Measurements from ENCODE around the gene NHSL2. TPM values are rescaled to one million over a fixed set of nuclear protein-coding genes. Genes with fewer than 3 reads are reported as not detected.

Gene NHSL2
- total RNA-seq, 4 donors from 2014 or later: 1.6 to 6.0 (median 3.6) TPM

GRCh38 chrX:72020204-72020603 lies 109.6 kb downstream of the NHSL2 start:
- Histone ChIP-seq H3K27ac (peak overlapping the region; percentile 28 to 67 (median 54)), H3K36me3 (no peaks in the 10 kb centered on the region), H3K9me3 (no peaks in the 10 kb centered on the region), H3K4me3 (no peak overlapping the region), H3K4me1 (peaks cover 0 to 9% (median 2%) of the 10 kb centered on the region in 4 donors), H3K27me3 (no peaks in the 10 kb centered on the region)
- in situ Hi-C loops (cut with MboI; ENCODE audit: low pct_ligation_motif_present in 1 of 4, low pct_unique_long_range_greater_than_20kb in 1 of 4, low sequenced_read_pairs in 3 of 4) (loop anchor here in 2 of 4 donors (10.0 to 25.0 kb wide), 2 partner anchors 105 to 117 kb away; partner anchors contain the start of gene RTL5 (in 1 of the 2)), intact Hi-C loops (cut with DNase I; ENCODE audit: low total_unique reads) (no loop called here)
- DNase-seq: no peak
- TF ChIP-seq POLR2AphosphoS5 (IDR thresholded peaks at IDR 0.05) (no peak), POLR2A (IDR thresholded peaks at IDR 0.05) (no peak), EP300 (IDR thresholded peaks at IDR 0.05; ENCODE audit: low read depth) (no peak)
- TF ChIP-seq, protein P1, sequence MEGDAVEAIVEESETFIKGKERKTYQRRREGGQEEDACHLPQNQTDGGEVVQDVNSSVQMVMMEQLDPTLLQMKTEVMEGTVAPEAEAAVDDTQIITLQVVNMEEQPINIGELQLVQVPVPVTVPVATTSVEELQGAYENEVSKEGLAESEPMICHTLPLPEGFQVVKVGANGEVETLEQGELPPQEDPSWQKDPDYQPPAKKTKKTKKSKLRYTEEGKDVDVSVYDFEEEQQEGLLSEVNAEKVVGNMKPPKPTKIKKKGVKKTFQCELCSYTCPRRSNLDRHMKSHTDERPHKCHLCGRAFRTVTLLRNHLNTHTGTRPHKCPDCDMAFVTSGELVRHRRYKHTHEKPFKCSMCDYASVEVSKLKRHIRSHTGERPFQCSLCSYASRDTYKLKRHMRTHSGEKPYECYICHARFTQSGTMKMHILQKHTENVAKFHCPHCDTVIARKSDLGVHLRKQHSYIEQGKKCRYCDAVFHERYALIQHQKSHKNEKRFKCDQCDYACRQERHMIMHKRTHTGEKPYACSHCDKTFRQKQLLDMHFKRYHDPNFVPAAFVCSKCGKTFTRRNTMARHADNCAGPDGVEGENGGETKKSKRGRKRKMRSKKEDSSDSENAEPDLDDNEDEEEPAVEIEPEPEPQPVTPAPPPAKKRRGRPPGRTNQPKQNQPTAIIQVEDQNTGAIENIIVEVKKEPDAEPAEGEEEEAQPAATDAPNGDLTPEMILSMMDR (IDR thresholded peaks at IDR 0.05): no peak
- WGBS, 2 donors (ENCODE audit: low coverage in 1 of 2): 43 to 53% methylated on average over 3 of the region's 3 CpGs

- peaks cover 0 to 9% (median 2%) of the 10 kb centered on the region in 4 donors for H3K4me1 ChIP-seq
- no peak for TF ChIP-seq POLR2AphosphoS5 (IDR thresholded peaks at IDR 0.05)
- TF ChIP-seq POLR2A (IDR thresholded peaks at IDR 0.05): no peak
- no peak for TF ChIP-seq EP300 (IDR thresholded peaks at IDR 0.05; ENCODE audit: low read depth)
- TF ChIP-seq, protein P1 (IDR thresholded peaks at IDR 0.05): no peak
- intact Hi-C loops (cut with DNase I; ENCODE audit: low total_unique reads) (no loop called here), in situ Hi-C loops (cut with MboI; ENCODE audit: low pct_ligation_motif_present in 1 of 4, low pct_unique_long_range_greater_than_20kb in 1 of 4, low sequenced_read_pairs in 3 of 4) (loop anchor here in 2 of 4 donors (10.0 to 25.0 kb wide), 2 partner anchors 104 to 117 kb away; partner anchors contain the start of gene RTL5 (in 1 of the 2))
- H3K27ac ChIP-seq: peak overlapping the region; percentile 28 to 67 (median 54)
- no peaks in the 10 kb centered on the region for H3K9me3 ChIP-seq
- no peaks in the 10 kb centered on the region for H3K36me3 ChIP-seq
- no peak overlapping the region for H3K4me3 ChIP-seq
- no peak for DNase-seq
- no peaks in the 10 kb centered on the region for H3K27me3 ChIP-seq
- 82% methylated on average over 3 of the region's 3 CpGs; no CpG with 5 or more reads in 1 of the 2 donors for WGBS, 2 donors (ENCODE audit: low coverage in 1 of 2)
These were observed 110.1 kb downstream of the NHSL2 start for GRCh38 chrX:72020788-72021187.

GRCh38 chrX:72021975-72022374 lies 111.3 kb downstream of the NHSL2 start:
- H3K36me3 ChIP-seq: no peaks in the 10 kb centered on the region
- H3K27me3 ChIP-seq: no peaks in the 10 kb centered on the region
- DNase-seq: no peak
- in situ Hi-C loops (cut with MboI; ENCODE audit: low pct_ligation_motif_present in 1 of 4, low pct_unique_long_range_greater_than_20kb in 1 of 4, low sequenced_read_pairs in 3 of 4) (loop anchor here in 2 of 4 donors (10.0 to 25.0 kb wide), 2 partner anchors 103 to 115 kb away; partner anchors contain the start of gene RTL5 (in 1 of the 2)), intact Hi-C loops (cut with DNase I; ENCODE audit: low total_unique reads) (no loop called here)
- TF ChIP-seq, protein P1 (IDR thresholded peaks at IDR 0.05): peak in 3 of 5 experiments; percentile 14 to 30 (median 23)
- TF ChIP-seq POLR2A (IDR thresholded peaks at IDR 0.05): no peak
- peaks cover 0 to 9% (median 2%) of the 10 kb centered on the region in 4 donors for H3K4me1 ChIP-seq
- no peak overlapping the region for H3K4me3 ChIP-seq
- H3K27ac ChIP-seq: no peak overlapping the region
- WGBS, 2 donors (ENCODE audit: low coverage in 1 of 2): 23% methylated on average over 2 of the region's 2 CpGs; no CpG with 5 or more reads in 1 of the 2 donors
- H3K9me3 ChIP-seq: no peaks in the 10 kb centered on the region

DNA sequence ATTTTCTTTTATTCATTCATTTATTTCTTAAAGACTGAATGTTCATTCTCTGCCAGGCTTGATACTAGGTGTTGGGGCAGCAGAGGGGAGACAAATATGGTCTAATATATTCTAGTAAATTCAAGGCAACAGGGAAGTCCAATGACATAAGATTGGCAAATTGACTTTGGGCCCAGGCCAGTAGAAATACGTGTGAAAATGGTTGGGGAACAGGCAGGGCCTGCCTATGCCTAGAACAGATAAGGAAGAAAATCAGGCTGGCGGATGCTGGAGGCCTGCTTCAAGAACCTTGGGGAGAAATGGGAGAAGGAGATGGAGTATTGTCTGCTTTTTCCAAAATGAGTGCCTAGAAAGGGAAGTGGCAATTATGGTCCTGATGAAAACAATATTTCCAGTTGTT lies 112.4 kb downstream of the NHSL2 start:
- no peaks in the 10 kb centered on the region for H3K27me3 ChIP-seq
- intact Hi-C loops (cut with DNase I; ENCODE audit: low total_unique reads) (no loop called here), in situ Hi-C loops (cut with MboI; ENCODE audit: low pct_ligation_motif_present in 1 of 4, low pct_unique_long_range_greater_than_20kb in 1 of 4, low sequenced_read_pairs in 3 of 4) (loop anchor here in 2 of 4 donors (10.0 to 25.0 kb wide), 2 partner anchors 102 to 114 kb away; partner anchors contain the start of gene RTL5 (in 1 of the 2))
- no peak overlapping the region for H3K27ac ChIP-seq
- TF ChIP-seq, protein P1 (IDR thresholded peaks at IDR 0.05): no peak
- no peak for TF ChIP-seq EP300 (IDR thresholded peaks at IDR 0.05; ENCODE audit: low read depth)
- no peak for TF ChIP-seq POLR2AphosphoS5 (IDR thresholded peaks at IDR 0.05)
- no peak for TF ChIP-seq POLR2A (IDR thresholded peaks at IDR 0.05)
- no peaks in the 10 kb centered on the region for H3K36me3 ChIP-seq
- peaks cover 0 to 7% (median 2%) of the 10 kb centered on the region in 4 donors for H3K4me1 ChIP-seq
- no peaks in the 10 kb centered on the region for H3K9me3 ChIP-seq
- no peak overlapping the region for H3K4me3 ChIP-seq
- 50% methylated on average over 2 of the region's 2 CpGs; no CpG with 5 or more reads in 1 of the 2 donors for WGBS, 2 donors (ENCODE audit: low coverage in 1 of 2)
- DNase-seq: no peak
